Lower leg skin (tissue), 3 donors: ENCODE measurements around the gene YTHDF2.

Experiments
- POLR2A ChIP-seq, 2 donors: fragments of 450-650 bp; IDR thresholded peaks; one replicate each; pipeline ENCODE4 v1.6.1; 2016 to 2017; ENCODE audit warnings: antibody characterized with exemption in 2 of 2, mild to moderate bottlenecking in 1 of 2, moderate library complexity in 1 of 2
- TF ChIP-seq, protein P1 (sequence below), 3 donors: fragments of 450-650 bp; IDR thresholded peaks; one replicate each; pipeline ENCODE4 v1.5.1; 2016; ENCODE audit warnings: antibody characterized with exemption in 3 of 3, mild to moderate bottlenecking in 3 of 3, moderate library complexity in 2 of 3

DNA sequence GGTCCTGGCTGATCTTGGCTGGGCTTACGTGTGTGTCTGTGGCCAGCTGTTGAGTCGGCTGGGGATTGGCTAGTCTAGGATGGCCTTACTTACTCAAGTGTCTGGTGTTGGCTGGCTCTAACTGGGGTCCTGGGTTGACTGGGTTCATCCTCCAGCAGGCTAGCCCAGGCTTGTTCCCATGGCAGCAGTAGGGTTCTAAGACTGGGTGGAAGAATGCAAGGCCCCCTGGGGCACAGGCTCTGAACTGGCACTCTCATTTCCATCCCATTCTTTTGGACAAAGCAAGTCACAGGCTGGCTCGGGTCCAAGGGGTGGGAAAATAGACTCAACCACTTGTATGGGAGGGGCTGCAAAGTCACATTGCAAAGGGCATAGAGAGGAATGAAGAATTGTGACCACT is 67.3 kb downstream of the YTHDF2 start:
- TF ChIP-seq, protein P1, sequence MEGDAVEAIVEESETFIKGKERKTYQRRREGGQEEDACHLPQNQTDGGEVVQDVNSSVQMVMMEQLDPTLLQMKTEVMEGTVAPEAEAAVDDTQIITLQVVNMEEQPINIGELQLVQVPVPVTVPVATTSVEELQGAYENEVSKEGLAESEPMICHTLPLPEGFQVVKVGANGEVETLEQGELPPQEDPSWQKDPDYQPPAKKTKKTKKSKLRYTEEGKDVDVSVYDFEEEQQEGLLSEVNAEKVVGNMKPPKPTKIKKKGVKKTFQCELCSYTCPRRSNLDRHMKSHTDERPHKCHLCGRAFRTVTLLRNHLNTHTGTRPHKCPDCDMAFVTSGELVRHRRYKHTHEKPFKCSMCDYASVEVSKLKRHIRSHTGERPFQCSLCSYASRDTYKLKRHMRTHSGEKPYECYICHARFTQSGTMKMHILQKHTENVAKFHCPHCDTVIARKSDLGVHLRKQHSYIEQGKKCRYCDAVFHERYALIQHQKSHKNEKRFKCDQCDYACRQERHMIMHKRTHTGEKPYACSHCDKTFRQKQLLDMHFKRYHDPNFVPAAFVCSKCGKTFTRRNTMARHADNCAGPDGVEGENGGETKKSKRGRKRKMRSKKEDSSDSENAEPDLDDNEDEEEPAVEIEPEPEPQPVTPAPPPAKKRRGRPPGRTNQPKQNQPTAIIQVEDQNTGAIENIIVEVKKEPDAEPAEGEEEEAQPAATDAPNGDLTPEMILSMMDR (IDR thresholded peaks at IDR 0.05) = no peak
- no peak for TF ChIP-seq POLR2A (IDR thresholded peaks at IDR 0.05)
